Fibroblast of lung (primary cell): ENCODE results near the gene NPC1L1. TPM values are rescaled to one million over a fixed set of nuclear protein-coding genes. Genes with fewer than 3 reads are reported as not detected.

ENCODE experiments used
- DNase-seq, 2 donors: peaks; one replicate each; pipeline versions ENCODE4 v3.0.0 to v3.0.0-alpha.2; 2010; ENCODE audit warnings: low read depth in 2 of 2
- H2AFZ ChIP-seq: 2 replicates; pipeline ENCODE4 v1.5.1; 2012; ENCODE audit warnings: low read length, control low read depth, inconsistent platforms
- H3K27ac ChIP-seq: 2 replicates; pipeline ENCODE4 v1.5.1; 2011; ENCODE audit warnings: low read length, control low read depth; ENCODE audit not compliant: insufficient read depth
- H3K27me3 ChIP-seq: 2 replicates; pipeline ENCODE4 v1.5.1; 2011; ENCODE audit warnings: mild to moderate bottlenecking, low read length; ENCODE audit not compliant: control insufficient read depth, insufficient read depth
- H3K36me3 ChIP-seq: 2 replicates; pipeline ENCODE4 v1.5.1; 2011; ENCODE audit warnings: low read length; ENCODE audit not compliant: control insufficient read depth, insufficient read depth
- H3K4me1 ChIP-seq: 2 replicates; pipeline ENCODE4 v1.5.1; 2011; ENCODE audit warnings: low read length; ENCODE audit not compliant: control insufficient read depth, insufficient read depth; ENCODE audit errors: extremely low read depth
- H3K4me2 ChIP-seq: 2 replicates; pipeline ENCODE4 v1.5.1; 2011; ENCODE audit warnings: low read length, control low read depth; ENCODE audit not compliant: insufficient read depth; ENCODE audit errors: extremely low read depth
- H3K4me3 ChIP-seq, 4 experiments: fragments of 200-600 bp in 1 of 4; sonication (generic) in 1 of 4; replicated peaks in 1 of 4; 2 replicates each; pipeline ENCODE4 v1.5.1; 2011 to 2016; ENCODE audit warnings: low read length in 4 of 4, low read depth in 3 of 4, mild to moderate bottlenecking in 3 of 4, control low read depth in 2 of 4, inconsistent platforms in 1 of 4, mixed read lengths in 1 of 4; ENCODE audit not compliant: insufficient read depth in 1 of 4; ENCODE audit errors: control extremely low read depth in 1 of 4
- H3K79me2 ChIP-seq: 2 replicates; pipeline ENCODE4 v1.5.1; 2012; ENCODE audit warnings: mild to moderate bottlenecking, low read length, inconsistent platforms; ENCODE audit not compliant: control insufficient read depth, insufficient read depth
- H3K9ac ChIP-seq: 2 replicates; pipeline ENCODE4 v1.5.1; 2011; ENCODE audit warnings: mild to moderate bottlenecking, low read length, control low read depth; ENCODE audit not compliant: insufficient read depth
- H3K9me3 ChIP-seq: 2 replicates; pipeline ENCODE4 v1.5.1; 2012; ENCODE audit warnings: low read depth, low read length; ENCODE audit not compliant: control insufficient read depth, insufficient read depth
- H4K20me1 ChIP-seq: 2 replicates; pipeline ENCODE4 v1.5.1; 2011; ENCODE audit warnings: low read length; ENCODE audit not compliant: control insufficient read depth, insufficient read depth; ENCODE audit errors: extremely low read depth
- CTCF ChIP-seq, 2 donors: IDR thresholded peaks in 1 of 2; conservative IDR thresholded peaks in 1 of 2; 1 replicate in 1 of 2; 2 replicates in 1 of 2; pipeline ENCODE4 v1.5.1; 2011 to 2012; ENCODE audit warnings: low read length in 2 of 2, control low read depth in 1 of 2, inconsistent platforms in 1 of 2, low read depth in 1 of 2, mild to moderate bottlenecking in 1 of 2
- EZH2 ChIP-seq: IDR thresholded peaks from 2 replicates; pipeline ENCODE4 v1.5.1; 2012; ENCODE audit warnings: low read length, control low read depth, mild to moderate bottlenecking; ENCODE audit errors: missing control alignments
- polyA plus RNA-seq, 2 donors: library from polyadenylated mRNA; depleted of rRNA in 1 of 2; stranded (reverse) in 1 of 2; unstranded in 1 of 2; fragments of >200 nt; gene quantifications; 2 replicates each; pipeline ENCODE4 v1.2.1, GENCODE V29; 2011 to 2012; ENCODE audit warnings: missing spikeins in 1 of 2
- total RNA-seq: library from RNA; depleted of rRNA; stranded (reverse); fragments of >200 nt; gene quantifications from 2 replicates; pipeline ENCODE4 v1.2.1, GENCODE V29; 2014

NPC1L1 gene
- total and polyA plus RNA-seq, 2 donors (not counting 1 experiment from before 2014, with no cell fraction given): under 0.01 to 0.05 TPM

- no peak for TF ChIP-seq EZH2
- TF ChIP-seq CTCF (conservative IDR thresholded peaks at IDR 0.05 in 1 of 2, IDR thresholded peaks at IDR 0.05 in 1 of 2; ENCODE audit: low read depth in 1 of 2, low read length in 2 of 2): no peak
Measured at GRCh38 chr7:44486001-44486400, 55.1 kb downstream of the NPC1L1 start.

GRCh38 chr7:44484482-44485313 lies 56.4 kb downstream of the NPC1L1 start:
- no peak overlapping the region for H3K4me3 ChIP-seq
- peaks cover 16% of the 10 kb centered on the region for H3K36me3 ChIP-seq
- H3K9ac ChIP-seq: no peak overlapping the region
- H3K4me1 ChIP-seq: no peaks in the 10 kb centered on the region
- peaks cover 47% of the 10 kb centered on the region for H3K79me2 ChIP-seq
- H3K9me3 ChIP-seq: no peaks in the 10 kb centered on the region
- no peak overlapping the region for H3K4me2 ChIP-seq
- no peak overlapping the region for H3K27ac ChIP-seq
- no peak for DNase-seq
- no peak for TF ChIP-seq EZH2
- no peak for TF ChIP-seq CTCF (conservative IDR thresholded peaks at IDR 0.05 in 1 of 2, IDR thresholded peaks at IDR 0.05 in 1 of 2; ENCODE audit: low read depth in 1 of 2, low read length in 2 of 2)
- H2AFZ ChIP-seq: no peak overlapping the region
- H3K27me3 ChIP-seq: no peaks in the 10 kb centered on the region
- H4K20me1 ChIP-seq: no peaks in the 10 kb centered on the region

More at GRCh38 chr7:44486001-44486400, 55.1 kb downstream of the NPC1L1 start:
- DNase-seq: no peak
- H3K79me2 ChIP-seq: peaks cover 52% of the 10 kb centered on the region
- H3K4me2 ChIP-seq: no peak overlapping the region
- no peaks in the 10 kb centered on the region for H3K4me1 ChIP-seq
- H3K27me3 ChIP-seq: no peaks in the 10 kb centered on the region
- H3K4me3 ChIP-seq: no peak overlapping the region
- H3K36me3 ChIP-seq: peaks cover 14% of the 10 kb centered on the region
- H3K9me3 ChIP-seq: no peaks in the 10 kb centered on the region
- no peaks in the 10 kb centered on the region for H4K20me1 ChIP-seq
- H3K9ac ChIP-seq: no peak overlapping the region
- H3K27ac ChIP-seq: no peak overlapping the region
- H2AFZ ChIP-seq: no peak overlapping the region

GRCh38 chr7:44482502-44483485 lies 58.3 kb downstream of the NPC1L1 start:
- H3K4me3 ChIP-seq: no peak overlapping the region
- no peaks in the 10 kb centered on the region for H3K27me3 ChIP-seq
- no peaks in the 10 kb centered on the region for H3K4me1 ChIP-seq
- H3K9me3 ChIP-seq: no peaks in the 10 kb centered on the region
- TF ChIP-seq EZH2 (no peak), CTCF (conservative IDR thresholded peaks at IDR 0.05 in 1 of 2, IDR thresholded peaks at IDR 0.05 in 1 of 2; ENCODE audit: low read depth in 1 of 2, low read length in 2 of 2) (no peak)
- no peak overlapping the region for H3K4me2 ChIP-seq
- no peak overlapping the region for H2AFZ ChIP-seq
- no peaks in the 10 kb centered on the region for H4K20me1 ChIP-seq
- no peak overlapping the region for H3K27ac ChIP-seq
- H3K9ac ChIP-seq: no peak overlapping the region
- H3K79me2 ChIP-seq: peaks cover 30% of the 10 kb centered on the region
- DNase-seq: no peak
- H3K36me3 ChIP-seq: peaks cover 19% of the 10 kb centered on the region
